Measurements from ENCODE around the gene BPTF.
"Not testable (repeated sequence)": the region's sequence is repeated elsewhere in the genome, so short reads cannot be mapped to it uniquely, and the experiment has no call there.

The BPTF gene

GRCh38 chr17:67902511-67903231 is 77.4 kb downstream of the BPTF start:
- no peak for DNase-seq

GRCh38 chr17:67905298-67905697 is 80.0 kb downstream of the BPTF start:
- not testable (repeated sequence) for DNase-seq

- DNase-seq: not testable (repeated sequence)
These were observed 85.0 kb downstream of the BPTF start for GRCh38 chr17:67910117-67910803.

- DNase-seq: no peak
These were observed 85.9 kb downstream of the BPTF start for GRCh38 chr17:67911059-67911782.

- no peak for DNase-seq
These were observed 86.8 kb downstream of the BPTF start for GRCh38 chr17:67912088-67912487.

GRCh38 chr17:67912656-67913055 is 87.4 kb downstream of the BPTF start:
- DNase-seq: no peak

- no peak for DNase-seq
These were observed 94.9 kb downstream of the BPTF start for GRCh38 chr17:67920212-67920611.

GRCh38 chr17:67922503-67922902 is 97.2 kb downstream of the BPTF start:
- no peak for DNase-seq

- not testable (repeated sequence) for DNase-seq
These were observed 103.5 kb downstream of the BPTF start for GRCh38 chr17:67928842-67929241.

GRCh38 chr17:67931227-67931626 is 105.9 kb downstream of the BPTF start:
- no peak for DNase-seq

GRCh38 chr17:67942810-67943209 is 117.5 kb downstream of the BPTF start:
- no peak for DNase-seq

GRCh38 chr17:67944035-67944434 is 118.7 kb downstream of the BPTF start:
- DNase-seq: no peak

GRCh38 chr17:67946513-67946912 is 121.2 kb downstream of the BPTF start:
- DNase-seq: no peak

- DNase-seq: no peak
These were observed 122.1 kb downstream of the BPTF start for GRCh38 chr17:67947325-67947813.

- DNase-seq: no peak
These were observed 125.6 kb downstream of the BPTF start for GRCh38 chr17:67950945-67951344.

GRCh38 chr17:67959510-67959909 is 134.2 kb downstream of the BPTF start:
- no peak for DNase-seq

GRCh38 chr17:67960276-67960675 is 135.0 kb downstream of the BPTF start:
- not testable (repeated sequence) for DNase-seq

GRCh38 chr17:67962156-67962555 is 136.9 kb downstream of the BPTF start:
- DNase-seq: not testable (repeated sequence)

GRCh38 chr17:67963145-67963572 is 137.9 kb downstream of the BPTF start:
- DNase-seq: peak; percentile 75

GRCh38 chr17:67970783-67971182 is 145.5 kb downstream of the BPTF start:
- DNase-seq: no peak

- no peak for DNase-seq
These were observed 148.9 kb downstream of the BPTF start for GRCh38 chr17:67974185-67974584.

GRCh38 chr17:67974598-67975066 is 149.3 kb downstream of the BPTF start:
- no peak for DNase-seq

GRCh38 chr17:67976306-67976705 is 151.0 kb downstream of the BPTF start:
- not testable (repeated sequence) for DNase-seq
